GM12872 (cell line): ENCODE results near the gene COBL.

Experiments used
- TF ChIP-seq, protein P1 (sequence below): IDR thresholded peaks from 3 replicates; pipeline ENCODE4 v1.5.1; 2011; ENCODE audit warnings: low read depth, mild to moderate bottlenecking, low read length, moderate library complexity; ENCODE audit not compliant: insufficient read depth

Gene COBL

DNA sequence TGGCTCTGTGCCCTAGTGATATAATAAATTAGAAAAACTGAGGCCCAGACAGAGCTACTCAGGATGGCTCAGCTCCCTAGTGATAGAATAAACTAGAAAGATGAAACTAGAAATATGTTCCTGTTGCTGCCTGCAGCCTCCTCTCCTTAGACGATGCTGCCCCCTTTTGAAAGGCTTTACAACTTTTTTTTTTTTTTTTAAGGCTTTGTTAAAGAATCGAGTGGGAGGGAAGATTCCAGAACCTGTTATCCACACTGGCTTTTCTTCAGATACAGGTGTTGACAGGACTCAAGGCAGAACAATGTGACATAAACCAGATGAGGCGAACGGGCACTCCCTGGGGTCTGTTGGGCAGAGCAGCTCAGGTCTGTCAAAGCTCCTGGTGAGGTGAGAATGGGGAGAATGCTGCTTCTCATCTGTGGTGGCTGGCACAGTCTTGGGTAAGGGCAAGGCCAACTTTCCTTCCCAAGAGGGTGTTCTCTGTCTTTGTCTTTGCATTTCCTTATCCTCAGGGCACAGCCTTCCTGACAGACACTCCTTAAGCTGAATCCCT is 175.1 kb downstream of the COBL start:
- TF ChIP-seq, protein P1, sequence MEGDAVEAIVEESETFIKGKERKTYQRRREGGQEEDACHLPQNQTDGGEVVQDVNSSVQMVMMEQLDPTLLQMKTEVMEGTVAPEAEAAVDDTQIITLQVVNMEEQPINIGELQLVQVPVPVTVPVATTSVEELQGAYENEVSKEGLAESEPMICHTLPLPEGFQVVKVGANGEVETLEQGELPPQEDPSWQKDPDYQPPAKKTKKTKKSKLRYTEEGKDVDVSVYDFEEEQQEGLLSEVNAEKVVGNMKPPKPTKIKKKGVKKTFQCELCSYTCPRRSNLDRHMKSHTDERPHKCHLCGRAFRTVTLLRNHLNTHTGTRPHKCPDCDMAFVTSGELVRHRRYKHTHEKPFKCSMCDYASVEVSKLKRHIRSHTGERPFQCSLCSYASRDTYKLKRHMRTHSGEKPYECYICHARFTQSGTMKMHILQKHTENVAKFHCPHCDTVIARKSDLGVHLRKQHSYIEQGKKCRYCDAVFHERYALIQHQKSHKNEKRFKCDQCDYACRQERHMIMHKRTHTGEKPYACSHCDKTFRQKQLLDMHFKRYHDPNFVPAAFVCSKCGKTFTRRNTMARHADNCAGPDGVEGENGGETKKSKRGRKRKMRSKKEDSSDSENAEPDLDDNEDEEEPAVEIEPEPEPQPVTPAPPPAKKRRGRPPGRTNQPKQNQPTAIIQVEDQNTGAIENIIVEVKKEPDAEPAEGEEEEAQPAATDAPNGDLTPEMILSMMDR = 0 out of 3 replicates have a peak, but pooled peaks have one; percentile 14

DNA sequence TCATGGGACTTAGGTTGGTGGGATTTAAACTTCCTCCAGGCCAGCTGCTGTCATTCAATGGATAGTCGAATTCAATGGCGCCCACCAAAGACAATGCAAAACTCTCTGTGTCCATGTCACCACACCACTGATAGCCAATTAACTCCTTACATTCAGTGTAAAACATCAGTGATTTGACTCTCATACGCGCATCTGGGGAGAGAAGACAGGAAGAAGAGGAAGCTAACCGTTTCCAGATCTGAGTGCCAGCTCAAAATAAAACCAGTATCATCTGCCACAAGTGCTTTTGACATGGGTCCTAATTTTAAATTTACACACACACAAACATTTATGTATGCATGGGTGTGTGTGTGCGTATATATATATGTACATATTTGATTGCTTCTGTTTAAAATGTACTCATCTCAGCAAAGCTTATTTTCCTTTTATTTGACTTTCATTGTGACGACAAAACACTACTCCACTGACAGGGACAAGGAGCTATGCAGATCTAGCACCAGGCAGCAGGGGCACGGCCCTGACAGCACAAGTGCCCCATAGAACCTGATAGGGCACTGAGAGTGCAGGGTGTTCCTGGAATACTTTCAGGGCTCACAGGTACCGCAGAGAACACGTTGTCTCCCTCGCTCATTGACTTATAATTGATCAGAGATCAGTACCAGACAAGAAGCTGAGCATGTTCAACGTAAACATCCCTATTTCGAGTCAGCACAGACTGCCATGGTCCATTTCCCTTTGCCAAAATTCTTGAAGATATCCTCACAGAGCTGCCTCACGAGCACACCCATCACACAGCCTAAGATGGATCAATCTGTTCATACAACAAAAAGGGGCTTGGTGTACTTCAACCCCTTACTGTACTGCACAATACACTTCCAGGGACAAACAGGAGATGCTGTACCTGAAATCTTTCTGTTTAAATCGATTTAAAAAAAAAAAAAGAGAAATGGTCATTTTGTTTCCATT is 176.1 kb downstream of the COBL start:
- TF ChIP-seq, protein P1 = no peak

DNA sequence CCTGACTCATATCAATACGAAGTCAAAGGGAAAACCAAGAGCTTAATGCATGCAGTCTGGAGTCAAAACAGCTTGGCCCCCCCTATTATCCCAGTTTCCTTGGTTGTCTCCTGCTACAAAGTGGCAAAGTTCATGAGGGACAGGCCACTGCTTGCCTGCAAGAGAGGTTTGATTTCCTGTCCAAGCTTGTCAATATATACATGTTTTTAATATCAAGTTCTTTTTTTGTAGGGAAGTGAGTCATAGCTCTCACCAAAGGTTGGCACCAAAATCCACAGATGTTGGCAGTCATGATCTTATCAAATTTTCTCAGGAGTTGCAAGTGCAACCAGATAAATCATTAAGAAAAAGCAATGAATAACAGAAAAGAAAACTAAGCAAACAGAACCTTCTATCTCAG is 176.8 kb downstream of the COBL start:
- TF ChIP-seq, protein P1 = no peak

DNA sequence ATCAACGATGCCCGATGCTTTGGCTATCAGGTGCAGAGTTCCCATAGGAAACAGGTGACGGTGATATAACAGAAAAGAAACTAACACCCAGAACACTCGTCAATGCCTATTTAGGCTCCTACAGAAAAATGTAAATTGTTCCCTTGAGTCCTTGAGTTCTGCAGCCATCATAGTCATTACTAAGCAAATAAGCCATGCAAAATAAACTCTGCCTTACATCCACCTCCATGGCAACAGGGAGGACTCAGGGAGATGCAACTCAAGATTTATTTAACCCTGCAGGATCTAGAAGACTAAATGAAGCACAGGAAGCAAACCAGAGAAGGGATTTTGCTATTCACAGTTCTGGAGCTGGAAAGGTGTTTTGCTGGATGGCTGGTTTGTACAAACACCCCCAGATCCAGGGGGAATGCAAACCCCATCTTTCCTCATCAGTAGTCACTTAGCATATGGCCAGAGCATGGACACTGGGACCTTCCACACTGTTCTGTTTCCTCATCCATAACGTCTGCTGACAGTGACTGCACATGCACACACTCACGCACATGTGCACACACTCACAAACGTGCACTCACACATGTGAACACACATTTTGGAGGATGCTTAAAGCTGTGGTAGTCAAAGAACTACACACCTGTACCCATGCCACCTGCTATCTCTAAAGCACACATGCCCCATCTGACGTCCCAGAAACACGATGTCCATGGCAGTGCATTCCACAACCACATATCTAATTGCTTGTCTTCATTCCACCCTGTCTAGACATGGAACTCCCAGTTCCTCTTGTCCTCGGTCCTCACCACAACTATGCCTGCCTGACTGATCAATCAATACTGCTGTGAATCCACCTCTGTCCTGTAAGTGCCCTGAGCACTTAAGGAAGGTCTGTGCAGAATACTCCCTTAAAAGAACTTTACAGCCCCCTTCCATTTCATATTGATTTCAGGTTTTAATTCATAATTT is 178.2 kb downstream of the COBL start:
- TF ChIP-seq, protein P1 = no peak

DNA sequence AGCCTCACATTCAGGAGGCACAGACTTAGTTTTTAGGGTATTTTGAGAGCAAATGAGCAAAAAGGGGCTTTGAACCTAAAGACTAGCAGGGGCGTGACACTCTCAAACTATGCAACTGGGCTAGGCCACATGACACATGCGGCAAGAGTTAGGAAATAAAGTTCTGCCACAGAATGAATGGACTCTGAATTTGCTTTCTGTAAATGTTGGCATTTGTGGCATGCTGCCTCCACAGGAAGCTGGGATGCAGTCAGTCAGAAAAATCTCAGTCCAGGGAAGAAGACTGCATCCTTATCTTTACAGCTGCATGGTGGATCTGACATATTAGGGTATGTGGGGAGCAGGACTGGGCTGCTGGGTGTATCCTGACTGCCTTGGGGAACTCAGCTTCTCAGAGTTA is 181.0 kb downstream of the COBL start:
- TF ChIP-seq, protein P1 = no peak

DNA sequence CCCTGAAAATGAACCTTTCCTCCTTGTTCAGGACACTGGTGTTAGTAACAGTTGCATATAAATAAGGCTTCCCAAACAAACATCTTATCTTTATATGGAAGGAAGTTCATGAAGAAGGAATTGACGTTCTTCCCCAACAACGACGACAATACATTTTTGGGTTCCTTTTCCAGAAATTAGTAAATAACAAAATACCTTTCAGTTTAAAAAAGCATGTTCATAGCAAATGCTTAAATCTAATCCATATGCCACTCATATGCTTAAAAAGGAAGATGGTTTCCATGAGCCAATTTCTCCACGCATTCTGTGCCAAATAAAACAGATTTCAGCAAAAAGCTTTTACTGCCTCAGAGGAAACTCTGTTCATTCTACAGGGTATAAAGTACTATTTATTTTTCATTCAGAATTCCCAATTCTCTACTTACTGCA is 182.6 kb downstream of the COBL start:
- TF ChIP-seq, protein P1 = no peak

DNA sequence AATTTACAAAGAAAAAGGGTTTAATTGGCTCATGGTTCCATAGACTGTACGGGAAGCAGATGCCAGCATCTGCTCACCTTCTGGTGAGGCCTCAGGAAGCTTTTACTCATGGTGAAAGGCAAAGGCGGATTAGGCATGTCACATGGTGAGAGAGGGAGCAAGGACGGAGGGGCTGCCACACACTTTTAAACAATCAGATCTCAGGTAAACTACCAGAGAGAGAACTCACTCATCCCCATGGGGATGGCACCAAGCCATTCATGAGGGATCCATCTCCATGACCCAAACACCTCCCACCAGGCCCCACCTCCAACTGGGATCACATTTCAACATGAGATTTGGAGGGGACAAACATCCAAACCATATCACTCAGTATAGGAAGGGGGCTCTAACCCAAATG is 183.9 kb downstream of the COBL start:
- TF ChIP-seq, protein P1 = no peak
